ENCODE measurements around the gene REM2.

Gene REM2

GRCh38 chr14:22915886-22916521 is 33.0 kb downstream of the REM2 start:
- H3K27me3 ChIP-seq (ENCODE audit: low read depth, low read length), result no peaks in the 10 kb centered on the region
- H3K4me1 ChIP-seq (ENCODE audit: low read length), result peaks cover 13% of the 10 kb centered on the region
- no peak overlapping the region for H2AFZ ChIP-seq (ENCODE audit: low read depth, low read length)
- H3K36me3 ChIP-seq (replicated peaks; ENCODE audit: low read depth, low read length), result peaks cover 18% of the 10 kb centered on the region
- H3K4me2 ChIP-seq (ENCODE audit: low read length), result no peak overlapping the region
- H3K9ac ChIP-seq (ENCODE audit: low read length), result no peak overlapping the region
- H4K20me1 ChIP-seq (ENCODE audit: insufficient read depth, low read length), result 0 out of 2 replicates have a peak, but pooled peaks cover 2% of the 10 kb centered on the region
- H3K9me3 ChIP-seq (ENCODE audit: insufficient read depth, low read length), result no peaks in the 10 kb centered on the region
- no peak for TF ChIP-seq EZH2phosphoT487 (IDR thresholded peaks at IDR 0.05; ENCODE audit: low read depth)
- TF ChIP-seq CTCF (IDR thresholded peaks at IDR 0.05; ENCODE audit: low read depth, low read length), result no peak
- no peak overlapping the region for H3K4me3 ChIP-seq (ENCODE audit: low read length)
- H3K79me2 ChIP-seq (ENCODE audit: low read length), result peaks cover 62% of the 10 kb centered on the region
- H3K27ac ChIP-seq (ENCODE audit: low read length), result no peak overlapping the region

- Histone ChIP-seq H3K4me1 (ENCODE audit: low read length) (peaks cover 13% of the 10 kb centered on the region), H3K9ac (ENCODE audit: low read length) (peak within 1 kb of the TSS; percentile 88), H4K20me1 (ENCODE audit: insufficient read depth, low read length) (no peaks in the 10 kb centered on the region), H3K4me3 (ENCODE audit: low read length) (peak within 1 kb of the TSS; percentile 85), H2AFZ (ENCODE audit: low read depth, low read length) (peak within 1 kb of the TSS; percentile 82), H3K36me3 (replicated peaks; ENCODE audit: low read depth, low read length) (peaks cover 36% of the 10 kb centered on the region), H3K79me2 (ENCODE audit: low read length) (peaks cover 42% of the 10 kb centered on the region), H3K27me3 (ENCODE audit: low read depth, low read length) (no peaks in the 10 kb centered on the region), H3K27ac (ENCODE audit: low read length) (peak within 1 kb of the TSS; percentile 88), H3K9me3 (ENCODE audit: insufficient read depth, low read length) (no peaks in the 10 kb centered on the region), H3K4me2 (ENCODE audit: low read length) (peak within 1 kb of the TSS; percentile 91)
- TF ChIP-seq CTCF (IDR thresholded peaks at IDR 0.05; ENCODE audit: low read depth, low read length) (no peak), EZH2phosphoT487 (IDR thresholded peaks at IDR 0.05; ENCODE audit: low read depth) (no peak)
Measured at GRCh38 chr14:22918804-22919600, 36.0 kb downstream of the REM2 start, which contains the start of gene RBM23. TSS of gene RBM23 (minus strand) at chr14:22919149.

- peak overlapping the region; percentile 91 for H3K4me2 ChIP-seq (ENCODE audit: low read length)
- no peaks in the 10 kb centered on the region for H3K27me3 ChIP-seq (ENCODE audit: low read depth, low read length)
- peak overlapping the region; percentile 61 for H3K9ac ChIP-seq (ENCODE audit: low read length)
- peaks cover 13% of the 10 kb centered on the region for H3K4me1 ChIP-seq (ENCODE audit: low read length)
- H4K20me1 ChIP-seq (ENCODE audit: insufficient read depth, low read length), result no peaks in the 10 kb centered on the region
- H3K9me3 ChIP-seq (ENCODE audit: insufficient read depth, low read length), result no peaks in the 10 kb centered on the region
- peak overlapping the region; percentile 69 for H3K27ac ChIP-seq (ENCODE audit: low read length)
- TF ChIP-seq CTCF (IDR thresholded peaks at IDR 0.05; ENCODE audit: low read depth, low read length), result no peak
- TF ChIP-seq EZH2phosphoT487 (IDR thresholded peaks at IDR 0.05; ENCODE audit: low read depth), result no peak
- 0 out of 2 replicates have a peak overlapping the region, but pooled peaks have one; percentile 9 for H2AFZ ChIP-seq (ENCODE audit: low read depth, low read length)
- peak overlapping the region; percentile 85 for H3K4me3 ChIP-seq (ENCODE audit: low read length)
- peaks cover 38% of the 10 kb centered on the region for H3K79me2 ChIP-seq (ENCODE audit: low read length)
- peaks cover 38% of the 10 kb centered on the region for H3K36me3 ChIP-seq (replicated peaks; ENCODE audit: low read depth, low read length)
Measured at GRCh38 chr14:22919601-22919921, 36.5 kb downstream of the REM2 start.

GRCh38 chr14:22920697-22921096 is 37.7 kb downstream of the REM2 start:
- no peak overlapping the region for H2AFZ ChIP-seq (ENCODE audit: low read depth, low read length)
- H3K9me3 ChIP-seq (ENCODE audit: insufficient read depth, low read length), result no peaks in the 10 kb centered on the region
- no peaks in the 10 kb centered on the region for H4K20me1 ChIP-seq (ENCODE audit: insufficient read depth, low read length)
- peaks cover 43% of the 10 kb centered on the region for H3K36me3 ChIP-seq (replicated peaks; ENCODE audit: low read depth, low read length)
- no peak overlapping the region for H3K4me3 ChIP-seq (ENCODE audit: low read length)
- no peak overlapping the region for H3K9ac ChIP-seq (ENCODE audit: low read length)
- peaks cover 13% of the 10 kb centered on the region for H3K4me1 ChIP-seq (ENCODE audit: low read length)
- H3K27me3 ChIP-seq (ENCODE audit: low read depth, low read length), result no peaks in the 10 kb centered on the region
- no peak overlapping the region for H3K4me2 ChIP-seq (ENCODE audit: low read length)
- no peak overlapping the region for H3K27ac ChIP-seq (ENCODE audit: low read length)
- H3K79me2 ChIP-seq (ENCODE audit: low read length), result peaks cover 27% of the 10 kb centered on the region
- TF ChIP-seq CTCF (IDR thresholded peaks at IDR 0.05; ENCODE audit: low read depth, low read length), result no peak
- TF ChIP-seq EZH2phosphoT487 (IDR thresholded peaks at IDR 0.05; ENCODE audit: low read depth), result no peak
